GM23338 (cell line): ENCODE measurements around the gene RIPK4. TPM values are rescaled to one million over a fixed set of nuclear protein-coding genes. Genes with fewer than 3 reads are reported as not detected.

Experiments used
- ATAC-seq: fragments of 200-7000 bp; cut with Tn5 transposase; 3 replicates; pipeline ENCODE4 v1.9.1; 2020
- DNase-seq: peaks from one replicate; pipeline ENCODE4 v3.0.0-alpha.2; 2015; ENCODE audit warnings: low spot score
- H2AFZ ChIP-seq: fragments of 200-600 bp; sonication (generic); 2 replicates; pipeline ENCODE4 v1.8.0; 2016; ENCODE audit warnings: antibody characterized with exemption, mild to moderate bottlenecking, moderate library complexity
- H3F3A ChIP-seq: fragments of 200-600 bp; sonication (generic); replicated peaks from 2 replicates; pipeline ENCODE4 v1.8.0; 2017; ENCODE audit warnings: antibody characterized with exemption, mixed run types, low read depth
- H3K27ac ChIP-seq: fragments of 200-600 bp; sonication (generic); 2 replicates; pipeline ENCODE4 v1.6.1; 2016; ENCODE audit warnings: low read depth
- H3K27me3 ChIP-seq: fragments of 200-600 bp; sonication (generic); 2 replicates; pipeline ENCODE4 v1.8.0; 2016; ENCODE audit warnings: mild to moderate bottlenecking, mixed run types, moderate library complexity; ENCODE audit not compliant: insufficient read depth
- H3K36me3 ChIP-seq: fragments of 200-600 bp; sonication (generic); 2 replicates; pipeline ENCODE4 v1.8.0; 2016; ENCODE audit warnings: mild to moderate bottlenecking; ENCODE audit not compliant: insufficient read depth
- H3K4me1 ChIP-seq: fragments of 200-600 bp; sonication (generic); 2 replicates; pipeline ENCODE4 v1.8.0; 2016; ENCODE audit warnings: mild to moderate bottlenecking, moderate library complexity; ENCODE audit not compliant: insufficient read depth
- H3K4me2 ChIP-seq: fragments of 200-600 bp; sonication (generic); 2 replicates; pipeline ENCODE4 v1.7.1; 2017; ENCODE audit warnings: mixed run types
- H3K4me3 ChIP-seq: fragments of 200-600 bp; sonication (generic); 2 replicates; pipeline ENCODE4 v1.6.1; 2016; ENCODE audit warnings: mixed run types
- H3K79me2 ChIP-seq: fragments of 200-600 bp; sonication (generic); replicated peaks from 2 replicates; pipeline ENCODE4 v1.8.0; 2017; ENCODE audit warnings: mild to moderate bottlenecking; ENCODE audit not compliant: insufficient read depth
- H3K9me2 ChIP-seq: fragments of 200-600 bp; sonication (generic); 2 replicates; pipeline ENCODE4 v1.8.0; 2017; ENCODE audit not compliant: insufficient read depth
- H4K20me1 ChIP-seq: fragments of 200-600 bp; sonication (generic); replicated peaks from 2 replicates; pipeline ENCODE4 v1.8.0; 2017; ENCODE audit warnings: mild to moderate bottlenecking; ENCODE audit not compliant: insufficient read depth
- H3K27ac Mint-ChIP-seq: 2 replicates; pipeline ENCODE4 v1.8.0; 2020; ENCODE audit warnings: inconsistent platforms, mild to moderate bottlenecking, moderate library complexity, mixed read lengths
- H3K27me3 Mint-ChIP-seq: 3 replicates; pipeline ENCODE4 v1.8.0; 2022; ENCODE audit warnings: low read depth, mild to moderate bottlenecking, moderate library complexity, mixed read lengths, inconsistent platforms; ENCODE audit not compliant: insufficient read depth, poor library complexity
- H3K36me3 Mint-ChIP-seq: 3 replicates; pipeline ENCODE4 v1.8.0; 2021; ENCODE audit warnings: low read depth, mild to moderate bottlenecking, inconsistent platforms, moderate library complexity, mixed read lengths
- H3K4me1 Mint-ChIP-seq: 3 replicates; pipeline ENCODE4 v1.8.0; 2020; ENCODE audit warnings: mild to moderate bottlenecking, inconsistent platforms, mixed read lengths
- H3K4me3 Mint-ChIP-seq: 3 replicates; pipeline ENCODE4 v1.8.0; 2021; ENCODE audit warnings: moderate library complexity, mild to moderate bottlenecking, inconsistent platforms, mixed read lengths
- H3K9me3 Mint-ChIP-seq: 3 replicates; pipeline ENCODE4 v1.8.0; 2020; ENCODE audit warnings: moderate library complexity, mild to moderate bottlenecking, inconsistent platforms, mixed read lengths
- CREB1 ChIP-seq: fragments of 250-450 bp; sonication (Bioruptor Pico); IDR thresholded peaks from 2 replicates; pipeline ENCODE4 v1.5.0; 2020; ENCODE audit warnings: low read depth, mild to moderate bottlenecking, moderate library complexity
- CTCF ChIP-seq, 2 experiments: fragments of 200-600 bp in 1 of 2; sonication (generic) in 1 of 2; conservative IDR thresholded peaks; 2 replicates each; pipeline versions ENCODE4 v1.5.1 to v1.6.1; 2016 to 2017; ENCODE audit warnings: antibody characterized with exemption in 2 of 2, low read depth in 2 of 2, mild to moderate bottlenecking in 2 of 2, moderate library complexity in 1 of 2
- EZH2 ChIP-seq: fragments of 200-600 bp; sonication (generic); IDR thresholded peaks from one replicate; pipeline ENCODE4 v1.8.0; 2017; ENCODE audit warnings: antibody characterized with exemption, mild to moderate bottlenecking, low read depth; ENCODE audit not compliant: unreplicated experiment
- EZH2phosphoT487 ChIP-seq: fragments of 200-600 bp; sonication (generic); IDR thresholded peaks from one replicate; pipeline ENCODE4 v1.8.1; 2018; ENCODE audit warnings: antibody characterized with exemption; ENCODE audit not compliant: unreplicated experiment
- JUNB ChIP-seq: IDR thresholded peaks from one replicate; pipeline ENCODE4 v1.6.1; 2016; ENCODE audit warnings: antibody characterized with exemption; ENCODE audit not compliant: unreplicated experiment
- NANOG ChIP-seq: IDR thresholded peaks from 2 replicates; pipeline ENCODE4 v1.6.1; 2016; ENCODE audit warnings: antibody characterized with exemption, borderline replicate concordance
- POLR2AphosphoS5 ChIP-seq: IDR thresholded peaks from 2 replicates; pipeline ENCODE4 v1.6.1; 2016; ENCODE audit warnings: antibody characterized with exemption, low read depth
- STAT1 ChIP-seq: IDR thresholded peaks from one replicate; pipeline ENCODE4 v1.6.1; 2016; ENCODE audit warnings: antibody characterized with exemption; ENCODE audit not compliant: unreplicated experiment
- ZNF114 ChIP-seq: fragments of 250-450 bp; sonication (Bioruptor Pico); IDR thresholded peaks from 2 replicates; pipeline ENCODE4 v1.5.0; 2020; ENCODE audit warnings: mild to moderate bottlenecking, moderate library complexity
- ZNF331 ChIP-seq: fragments of 250-450 bp; sonication (Bioruptor Pico); IDR thresholded peaks from 2 replicates; pipeline ENCODE4 v1.5.0; 2020; ENCODE audit warnings: low read depth, mild to moderate bottlenecking, moderate library complexity
- polyA plus RNA-seq: library from polyadenylated mRNA; unstranded; fragments of >200 nt; fragmentation: Nextera tagmentation; extraction: Ambion mirVana; gene quantifications from 2 replicates; pipeline ENCODE4 v1.2.1, GENCODE V29; 2016
- total RNA-seq: library from RNA; depleted of rRNA; stranded (reverse); fragments of >200 nt; shearing (Covaris generic); gene quantifications from 2 replicates; pipeline ENCODE4 v1.2.3, GENCODE V29; 2014
- TF ChIP-seq, protein P1 (sequence below): IDR thresholded peaks from one replicate; pipeline ENCODE4 v1.6.1; 2018; ENCODE audit warnings: antibody characterized with exemption; ENCODE audit not compliant: unreplicated experiment
- TF ChIP-seq, protein P2 (sequence below): fragments of 250-450 bp; sonication (Bioruptor Pico); IDR thresholded peaks from 2 replicates; pipeline ENCODE4 v1.5.0; 2020; ENCODE audit warnings: mild to moderate bottlenecking, moderate library complexity
- TF ChIP-seq, protein P3 (sequence below): IDR thresholded peaks from 2 replicates; pipeline ENCODE4 v1.6.1; 2016; ENCODE audit warnings: antibody characterized with exemption

RIPK4 gene
- total and polyA plus RNA-seq, 2 experiments from 2014 or later, result 2.5 to 9.9 TPM

- Mint-ChIP-seq H3K27ac (no peak overlapping the region), H3K4me1 (peaks cover 28% of the 10 kb centered on the region), H3K27me3 (peaks cover 43% of the 10 kb centered on the region), H3K4me3 (peak overlapping the region; percentile 71), H3K9me3 (no peaks in the 10 kb centered on the region), H3K36me3 (no peaks in the 10 kb centered on the region)
- H4K20me1 ChIP-seq, result no peaks in the 10 kb centered on the region
- H3K27me3 ChIP-seq, result peaks cover 30% of the 10 kb centered on the region
- no peaks in the 10 kb centered on the region for H3F3A ChIP-seq
- no peaks in the 10 kb centered on the region; the same call in 1 of the 2 replicates for H3K4me1 ChIP-seq
- peak overlapping the region; percentile 63 for H3K4me3 ChIP-seq
- H2AFZ ChIP-seq, result peak overlapping the region; percentile 99
- no peaks in the 10 kb centered on the region for H3K36me3 ChIP-seq
- ATAC-seq (peak; percentile 70), DNase-seq (peak; percentile 59)
- H3K4me2 ChIP-seq, result peak overlapping the region; percentile 88
- no peaks in the 10 kb centered on the region for H3K79me2 ChIP-seq
- no peaks in the 10 kb centered on the region for H3K9me2 ChIP-seq
- H3K27ac ChIP-seq, result no peak overlapping the region
- no peak for TF ChIP-seq EZH2
- no peak for TF ChIP-seq STAT1
- no peak for TF ChIP-seq CTCF (conservative IDR thresholded peaks at IDR 0.05; ENCODE audit: low read depth in 2 of 2)
- TF ChIP-seq JUNB, result no peak
- TF ChIP-seq CREB1 (CRISPR knock-in tag), result no peak
- no peak for TF ChIP-seq NANOG
- TF ChIP-seq, protein P1, sequence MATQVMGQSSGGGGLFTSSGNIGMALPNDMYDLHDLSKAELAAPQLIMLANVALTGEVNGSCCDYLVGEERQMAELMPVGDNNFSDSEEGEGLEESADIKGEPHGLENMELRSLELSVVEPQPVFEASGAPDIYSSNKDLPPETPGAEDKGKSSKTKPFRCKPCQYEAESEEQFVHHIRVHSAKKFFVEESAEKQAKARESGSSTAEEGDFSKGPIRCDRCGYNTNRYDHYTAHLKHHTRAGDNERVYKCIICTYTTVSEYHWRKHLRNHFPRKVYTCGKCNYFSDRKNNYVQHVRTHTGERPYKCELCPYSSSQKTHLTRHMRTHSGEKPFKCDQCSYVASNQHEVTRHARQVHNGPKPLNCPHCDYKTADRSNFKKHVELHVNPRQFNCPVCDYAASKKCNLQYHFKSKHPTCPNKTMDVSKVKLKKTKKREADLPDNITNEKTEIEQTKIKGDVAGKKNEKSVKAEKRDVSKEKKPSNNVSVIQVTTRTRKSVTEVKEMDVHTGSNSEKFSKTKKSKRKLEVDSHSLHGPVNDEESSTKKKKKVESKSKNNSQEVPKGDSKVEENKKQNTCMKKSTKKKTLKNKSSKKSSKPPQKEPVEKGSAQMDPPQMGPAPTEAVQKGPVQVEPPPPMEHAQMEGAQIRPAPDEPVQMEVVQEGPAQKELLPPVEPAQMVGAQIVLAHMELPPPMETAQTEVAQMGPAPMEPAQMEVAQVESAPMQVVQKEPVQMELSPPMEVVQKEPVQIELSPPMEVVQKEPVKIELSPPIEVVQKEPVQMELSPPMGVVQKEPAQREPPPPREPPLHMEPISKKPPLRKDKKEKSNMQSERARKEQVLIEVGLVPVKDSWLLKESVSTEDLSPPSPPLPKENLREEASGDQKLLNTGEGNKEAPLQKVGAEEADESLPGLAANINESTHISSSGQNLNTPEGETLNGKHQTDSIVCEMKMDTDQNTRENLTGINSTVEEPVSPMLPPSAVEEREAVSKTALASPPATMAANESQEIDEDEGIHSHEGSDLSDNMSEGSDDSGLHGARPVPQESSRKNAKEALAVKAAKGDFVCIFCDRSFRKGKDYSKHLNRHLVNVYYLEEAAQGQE, result no peak
- TF ChIP-seq, protein P2, sequence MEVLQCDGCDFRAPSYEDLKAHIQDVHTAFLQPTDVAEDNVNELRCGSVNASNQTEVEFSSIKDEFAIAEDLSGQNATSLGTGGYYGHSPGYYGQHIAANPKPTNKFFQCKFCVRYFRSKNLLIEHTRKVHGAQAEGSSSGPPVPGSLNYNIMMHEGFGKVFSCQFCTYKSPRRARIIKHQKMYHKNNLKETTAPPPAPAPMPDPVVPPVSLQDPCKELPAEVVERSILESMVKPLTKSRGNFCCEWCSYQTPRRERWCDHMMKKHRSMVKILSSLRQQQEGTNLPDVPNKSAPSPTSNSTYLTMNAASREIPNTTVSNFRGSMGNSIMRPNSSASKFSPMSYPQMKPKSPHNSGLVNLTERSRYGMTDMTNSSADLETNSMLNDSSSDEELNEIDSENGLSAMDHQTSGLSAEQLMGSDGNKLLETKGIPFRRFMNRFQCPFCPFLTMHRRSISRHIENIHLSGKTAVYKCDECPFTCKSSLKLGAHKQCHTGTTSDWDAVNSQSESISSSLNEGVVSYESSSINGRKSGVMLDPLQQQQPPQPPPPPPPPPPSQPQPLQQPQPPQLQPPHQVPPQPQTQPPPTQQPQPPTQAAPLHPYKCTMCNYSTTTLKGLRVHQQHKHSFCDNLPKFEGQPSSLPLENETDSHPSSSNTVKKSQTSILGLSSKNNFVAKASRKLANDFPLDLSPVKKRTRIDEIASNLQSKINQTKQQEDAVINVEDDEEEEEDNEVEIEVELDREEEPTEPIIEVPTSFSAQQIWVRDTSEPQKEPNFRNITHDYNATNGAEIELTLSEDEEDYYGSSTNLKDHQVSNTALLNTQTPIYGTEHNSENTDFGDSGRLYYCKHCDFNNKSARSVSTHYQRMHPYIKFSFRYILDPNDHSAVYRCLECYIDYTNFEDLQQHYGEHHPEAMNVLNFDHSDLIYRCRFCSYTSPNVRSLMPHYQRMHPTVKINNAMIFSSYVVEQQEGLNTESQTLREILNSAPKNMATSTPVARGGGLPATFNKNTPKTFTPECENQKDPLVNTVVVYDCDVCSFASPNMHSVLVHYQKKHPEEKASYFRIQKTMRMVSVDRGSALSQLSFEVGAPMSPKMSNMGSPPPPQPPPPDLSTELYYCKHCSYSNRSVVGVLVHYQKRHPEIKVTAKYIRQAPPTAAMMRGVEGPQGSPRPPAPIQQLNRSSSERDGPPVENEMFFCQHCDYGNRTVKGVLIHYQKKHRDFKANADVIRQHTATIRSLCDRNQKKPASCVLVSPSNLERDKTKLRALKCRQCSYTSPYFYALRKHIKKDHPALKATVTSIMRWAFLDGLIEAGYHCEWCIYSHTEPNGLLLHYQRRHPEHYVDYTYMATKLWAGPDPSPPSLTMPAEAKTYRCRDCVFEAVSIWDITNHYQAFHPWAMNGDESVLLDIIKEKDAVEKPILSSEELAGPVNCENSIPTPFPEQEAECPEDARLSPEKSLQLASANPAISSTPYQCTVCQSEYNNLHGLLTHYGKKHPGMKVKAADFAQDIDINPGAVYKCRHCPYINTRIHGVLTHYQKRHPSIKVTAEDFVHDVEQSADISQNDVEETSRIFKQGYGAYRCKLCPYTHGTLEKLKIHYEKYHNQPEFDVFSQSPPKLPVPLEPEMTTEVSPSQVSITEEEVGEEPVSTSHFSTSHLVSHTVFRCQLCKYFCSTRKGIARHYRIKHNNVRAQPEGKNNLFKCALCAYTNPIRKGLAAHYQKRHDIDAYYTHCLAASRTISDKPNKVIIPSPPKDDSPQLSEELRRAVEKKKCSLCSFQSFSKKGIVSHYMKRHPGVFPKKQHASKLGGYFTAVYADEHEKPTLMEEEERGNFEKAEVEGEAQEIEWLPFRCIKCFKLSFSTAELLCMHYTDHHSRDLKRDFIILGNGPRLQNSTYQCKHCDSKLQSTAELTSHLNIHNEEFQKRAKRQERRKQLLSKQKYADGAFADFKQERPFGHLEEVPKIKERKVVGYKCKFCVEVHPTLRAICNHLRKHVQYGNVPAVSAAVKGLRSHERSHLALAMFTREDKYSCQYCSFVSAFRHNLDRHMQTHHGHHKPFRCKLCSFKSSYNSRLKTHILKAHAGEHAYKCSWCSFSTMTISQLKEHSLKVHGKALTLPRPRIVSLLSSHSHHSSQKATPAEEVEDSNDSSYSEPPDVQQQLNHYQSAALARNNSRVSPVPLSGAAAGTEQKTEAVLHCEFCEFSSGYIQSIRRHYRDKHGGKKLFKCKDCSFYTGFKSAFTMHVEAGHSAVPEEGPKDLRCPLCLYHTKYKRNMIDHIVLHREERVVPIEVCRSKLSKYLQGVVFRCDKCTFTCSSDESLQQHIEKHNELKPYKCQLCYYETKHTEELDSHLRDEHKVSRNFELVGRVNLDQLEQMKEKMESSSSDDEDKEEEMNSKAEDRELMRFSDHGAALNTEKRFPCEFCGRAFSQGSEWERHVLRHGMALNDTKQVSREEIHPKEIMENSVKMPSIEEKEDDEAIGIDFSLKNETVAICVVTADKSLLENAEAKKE (CRISPR knock-in tag), result no peak
- no peak for TF ChIP-seq ZNF114 (CRISPR knock-in tag)
- no peak for TF ChIP-seq ZNF331 (CRISPR knock-in tag)
- TF ChIP-seq EZH2phosphoT487, result no peak
- TF ChIP-seq, protein P3, sequence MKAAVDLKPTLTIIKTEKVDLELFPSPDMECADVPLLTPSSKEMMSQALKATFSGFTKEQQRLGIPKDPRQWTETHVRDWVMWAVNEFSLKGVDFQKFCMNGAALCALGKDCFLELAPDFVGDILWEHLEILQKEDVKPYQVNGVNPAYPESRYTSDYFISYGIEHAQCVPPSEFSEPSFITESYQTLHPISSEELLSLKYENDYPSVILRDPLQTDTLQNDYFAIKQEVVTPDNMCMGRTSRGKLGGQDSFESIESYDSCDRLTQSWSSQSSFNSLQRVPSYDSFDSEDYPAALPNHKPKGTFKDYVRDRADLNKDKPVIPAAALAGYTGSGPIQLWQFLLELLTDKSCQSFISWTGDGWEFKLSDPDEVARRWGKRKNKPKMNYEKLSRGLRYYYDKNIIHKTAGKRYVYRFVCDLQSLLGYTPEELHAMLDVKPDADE, result no peak
- TF ChIP-seq POLR2AphosphoS5, result no peak
Observed at GRCh38 chr21:41726058-41726558, 40.7 kb downstream of the RIPK4 start.
